Middle frontal gyrus (tissue), 1 donor: Measurements from ENCODE around the gene GRM6.

Experiments used
- DNase-seq: peaks from one replicate; pipeline ENCODE4 v3.0.0-alpha.2; 2015; ENCODE audit warnings: low spot score; ENCODE audit errors: extremely low spot score

GRM6 gene

GRCh38 chr5:178984145-178985072, 10.7 kb downstream of the GRM6 start:
- no peak for DNase-seq

GRCh38 chr5:178983728-178984127, 11.4 kb downstream of the GRM6 start:
- DNase-seq: no peak

- no peak for DNase-seq
Measured at GRCh38 chr5:178982941-178983340, 12.2 kb downstream of the GRM6 start.

GRCh38 chr5:178981381-178981780, 13.7 kb downstream of the GRM6 start:
- DNase-seq: no peak

GRCh38 chr5:178965465-178966055, 29.6 kb downstream of the GRM6 start:
- no peak for DNase-seq

- DNase-seq: no peak
Measured at GRCh38 chr5:178941361-178941760, 53.8 kb downstream of the GRM6 start.

- DNase-seq: peak; percentile 88
Measured at GRCh38 chr5:178940569-178941360, 54.4 kb downstream of the GRM6 start, which contains the start of gene ZNF454. Gene ZNF454, plus strand, starts transcription at chr5:178941198. Its CDS starts 1,594 bp downstream, at chr5:178942792.

GRCh38 chr5:178931846-178932760, 63.0 kb downstream of the GRM6 start:
- DNase-seq: no peak
